ENCODE results near the gene CXADR.

The CXADR gene

GRCh38 chr21:17598437-17598836, 85.6 kb downstream of the CXADR start:
- no peak overlapping the region for H3K4me3 ChIP-seq (ENCODE audit: low read length)
- DNase-seq (ENCODE audit: low read depth): no peak
- no peak for TF ChIP-seq CTCF (conservative IDR thresholded peaks at IDR 0.05; ENCODE audit: low read depth, low read length)

GRCh38 chr21:17602874-17603273, 90.0 kb downstream of the CXADR start:
- no peak overlapping the region for H3K4me3 ChIP-seq (ENCODE audit: low read length)
- no peak for TF ChIP-seq CTCF (conservative IDR thresholded peaks at IDR 0.05; ENCODE audit: low read depth, low read length)
- DNase-seq (ENCODE audit: low read depth): no peak

- no peak overlapping the region for H3K4me3 ChIP-seq (ENCODE audit: low read length)
- TF ChIP-seq CTCF (conservative IDR thresholded peaks at IDR 0.05; ENCODE audit: low read depth, low read length): no peak
- no peak for DNase-seq (ENCODE audit: low read depth)
These were observed 94.8 kb downstream of the CXADR start for GRCh38 chr21:17607684-17608083.

GRCh38 chr21:17609681-17610080, 96.8 kb downstream of the CXADR start:
- no peak overlapping the region for H3K4me3 ChIP-seq (ENCODE audit: low read length)
- no peak for DNase-seq (ENCODE audit: low read depth)
- no peak for TF ChIP-seq CTCF (conservative IDR thresholded peaks at IDR 0.05; ENCODE audit: low read depth, low read length)

- TF ChIP-seq CTCF (conservative IDR thresholded peaks at IDR 0.05; ENCODE audit: low read depth, low read length): no peak
- DNase-seq (ENCODE audit: low read depth): no peak
- peak overlapping the region; percentile 88 for H3K4me3 ChIP-seq (ENCODE audit: low read length)
These were observed 98.1 kb downstream of the CXADR start for GRCh38 chr21:17610911-17611310.

- peak overlapping the region; percentile 88 for H3K4me3 ChIP-seq (ENCODE audit: low read length)
- DNase-seq (ENCODE audit: low read depth): peak; percentile 69
- TF ChIP-seq CTCF (conservative IDR thresholded peaks at IDR 0.05; ENCODE audit: low read depth, low read length): no peak
These were observed 98.7 kb downstream of the CXADR start for GRCh38 chr21:17611414-17612022.

GRCh38 chr21:17612023-17612564, 99.3 kb downstream of the CXADR start:
- TF ChIP-seq CTCF (conservative IDR thresholded peaks at IDR 0.05; ENCODE audit: low read depth, low read length): no peak
- H3K4me3 ChIP-seq (ENCODE audit: low read length): peak overlapping the region; percentile 88
- DNase-seq (ENCODE audit: low read depth): no peak
